GM12875 (cell line): ENCODE data around the gene SLC22A3.
"Not testable (repeated sequence)": the region's sequence is repeated elsewhere in the genome, so short reads cannot be mapped to it uniquely, and the experiment has no call there.

Source experiments
- H3K4me3 ChIP-seq: one replicate; pipeline ENCODE4 v1.5.1; 2011; ENCODE audit warnings: low read depth, low read length, control low read depth
- TF ChIP-seq, protein P1 (sequence below): IDR thresholded peaks from 2 replicates; pipeline ENCODE4 v1.5.1; 2011; ENCODE audit warnings: low read depth, mild to moderate bottlenecking, control low read depth, inconsistent platforms, low read length, moderate library complexity, borderline replicate concordance; ENCODE audit not compliant: insufficient read depth

The SLC22A3 gene

DNA sequence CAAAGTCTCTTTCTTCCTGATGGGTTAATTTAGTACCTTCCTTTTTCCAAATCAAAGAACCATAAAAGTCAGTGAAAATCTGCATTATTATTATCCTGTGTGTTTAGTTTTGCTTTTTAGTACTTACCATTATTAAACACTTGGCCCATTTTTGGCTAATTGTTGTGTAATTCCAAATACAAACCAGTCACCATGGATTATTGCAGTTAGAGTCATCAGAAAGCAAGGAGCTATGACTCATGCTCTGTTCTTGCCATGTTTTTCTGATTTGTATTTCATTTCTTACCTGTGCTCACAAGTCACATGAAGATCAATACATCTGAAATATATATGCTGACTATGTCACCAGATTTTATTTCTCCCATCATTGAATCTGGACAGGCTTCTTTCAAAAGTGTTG lies 31.3 kb downstream of the SLC22A3 start:
- H3K4me3 ChIP-seq: no peak overlapping the region
- TF ChIP-seq, protein P1, sequence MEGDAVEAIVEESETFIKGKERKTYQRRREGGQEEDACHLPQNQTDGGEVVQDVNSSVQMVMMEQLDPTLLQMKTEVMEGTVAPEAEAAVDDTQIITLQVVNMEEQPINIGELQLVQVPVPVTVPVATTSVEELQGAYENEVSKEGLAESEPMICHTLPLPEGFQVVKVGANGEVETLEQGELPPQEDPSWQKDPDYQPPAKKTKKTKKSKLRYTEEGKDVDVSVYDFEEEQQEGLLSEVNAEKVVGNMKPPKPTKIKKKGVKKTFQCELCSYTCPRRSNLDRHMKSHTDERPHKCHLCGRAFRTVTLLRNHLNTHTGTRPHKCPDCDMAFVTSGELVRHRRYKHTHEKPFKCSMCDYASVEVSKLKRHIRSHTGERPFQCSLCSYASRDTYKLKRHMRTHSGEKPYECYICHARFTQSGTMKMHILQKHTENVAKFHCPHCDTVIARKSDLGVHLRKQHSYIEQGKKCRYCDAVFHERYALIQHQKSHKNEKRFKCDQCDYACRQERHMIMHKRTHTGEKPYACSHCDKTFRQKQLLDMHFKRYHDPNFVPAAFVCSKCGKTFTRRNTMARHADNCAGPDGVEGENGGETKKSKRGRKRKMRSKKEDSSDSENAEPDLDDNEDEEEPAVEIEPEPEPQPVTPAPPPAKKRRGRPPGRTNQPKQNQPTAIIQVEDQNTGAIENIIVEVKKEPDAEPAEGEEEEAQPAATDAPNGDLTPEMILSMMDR: no peak

DNA sequence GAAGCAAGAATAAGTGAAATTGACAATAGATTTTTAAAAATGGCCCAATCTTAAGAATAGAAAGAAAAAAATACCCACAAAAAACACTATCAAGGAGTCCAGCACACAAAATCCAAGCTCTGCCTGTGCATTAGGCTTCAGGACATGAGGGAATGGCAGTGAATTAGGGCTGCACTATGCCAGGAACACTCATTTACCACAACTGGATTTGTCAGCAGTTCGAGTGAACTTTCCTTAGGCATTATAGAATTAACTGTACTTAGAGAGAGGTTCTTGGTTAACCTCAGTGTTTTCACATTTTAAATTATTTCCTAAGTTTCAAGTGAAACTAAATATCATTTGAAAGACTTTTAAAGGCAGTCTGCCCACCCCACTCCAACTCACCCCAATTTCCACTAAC lies 34.8 kb downstream of the SLC22A3 start:
- H3K4me3 ChIP-seq: no peak overlapping the region
- TF ChIP-seq, protein P1: no peak

DNA sequence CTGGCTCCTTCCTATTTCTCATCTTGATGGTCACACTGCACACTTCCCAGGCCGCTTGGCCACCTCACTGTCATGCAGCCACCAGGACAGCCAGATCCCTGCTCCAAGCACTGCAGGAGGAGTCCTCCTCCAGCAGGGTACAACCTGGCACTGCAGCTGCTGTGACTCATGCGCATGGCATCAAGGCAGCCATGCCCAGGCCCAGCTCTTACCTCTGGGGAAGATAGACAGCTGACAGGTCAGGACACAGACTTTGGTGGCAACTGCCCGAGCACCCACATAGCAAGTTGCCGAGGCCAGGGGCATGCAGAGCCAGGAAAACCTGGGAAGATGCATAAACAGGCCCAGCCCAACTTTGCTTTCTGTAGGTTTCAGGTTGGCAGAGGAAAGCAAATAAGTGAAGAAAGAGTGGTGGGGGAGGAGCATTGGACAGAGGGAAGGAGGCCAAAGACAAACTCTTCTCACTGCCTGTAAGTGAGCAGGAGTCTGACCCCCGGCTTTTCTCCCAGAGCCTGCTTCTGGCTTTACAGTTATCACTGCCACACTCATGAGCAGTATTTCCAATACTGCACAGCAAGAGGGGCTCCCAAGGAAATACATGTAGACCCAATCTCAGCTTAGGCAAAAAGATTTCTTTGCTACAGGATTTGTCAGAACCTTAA lies 38.8 kb downstream of the SLC22A3 start:
- H3K4me3 ChIP-seq: no peak overlapping the region
- TF ChIP-seq, protein P1: no peak

DNA sequence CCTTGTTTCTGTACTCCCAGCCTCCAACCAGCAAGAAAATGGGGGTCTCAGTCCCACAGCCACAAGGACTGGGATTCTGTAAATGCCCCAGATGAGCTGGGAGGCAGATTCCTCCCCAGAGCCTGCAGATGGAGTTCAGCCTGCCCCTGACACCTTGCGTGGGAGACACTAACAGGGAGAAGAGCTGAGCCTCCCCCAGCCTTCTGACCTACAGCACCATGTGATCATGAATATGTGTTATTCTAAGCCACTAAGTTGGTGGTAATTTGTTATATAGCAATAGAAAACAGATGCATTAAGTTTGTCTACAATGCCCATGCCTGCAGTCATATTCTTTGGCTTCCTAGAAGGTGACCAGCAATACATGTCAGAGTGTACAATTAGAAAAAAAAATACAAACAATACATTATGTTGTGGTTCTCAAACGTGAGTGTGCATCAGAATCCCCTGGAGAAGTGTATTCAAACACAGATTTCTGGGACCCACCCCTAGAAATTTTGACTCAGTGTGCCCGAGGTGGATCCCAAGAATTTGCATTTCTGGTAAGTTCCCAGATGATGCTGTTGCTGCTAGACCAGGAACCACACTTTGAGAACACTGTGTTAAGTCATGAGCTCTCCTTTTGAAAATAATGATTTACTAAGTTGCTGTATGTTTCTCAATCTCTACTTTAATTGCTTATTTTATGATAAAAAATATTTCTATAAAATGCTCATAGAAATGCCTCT lies 39.9 kb downstream of the SLC22A3 start:
- TF ChIP-seq, protein P1: no peak
- H3K4me3 ChIP-seq: no peak overlapping the region

DNA sequence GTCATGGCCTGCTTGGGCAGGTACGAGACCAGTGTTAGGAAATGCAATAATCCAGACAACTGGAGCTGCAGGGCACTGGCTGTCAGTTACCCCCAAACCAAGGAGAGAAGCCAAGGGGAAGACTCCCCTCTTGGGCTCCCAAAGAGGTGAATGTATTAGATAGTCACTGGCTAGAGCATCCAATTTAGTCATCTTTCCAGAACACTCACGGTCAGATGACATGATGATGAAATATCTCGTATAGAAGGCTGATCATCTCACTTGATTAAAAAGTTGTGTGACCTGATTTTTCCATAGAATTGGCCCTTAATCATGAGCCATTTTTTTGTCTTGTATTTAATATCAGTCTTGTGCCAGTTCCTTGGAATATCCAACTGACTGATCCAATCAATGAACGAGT lies 40.7 kb downstream of the SLC22A3 start:
- TF ChIP-seq, protein P1: no peak
- no peak overlapping the region for H3K4me3 ChIP-seq

DNA sequence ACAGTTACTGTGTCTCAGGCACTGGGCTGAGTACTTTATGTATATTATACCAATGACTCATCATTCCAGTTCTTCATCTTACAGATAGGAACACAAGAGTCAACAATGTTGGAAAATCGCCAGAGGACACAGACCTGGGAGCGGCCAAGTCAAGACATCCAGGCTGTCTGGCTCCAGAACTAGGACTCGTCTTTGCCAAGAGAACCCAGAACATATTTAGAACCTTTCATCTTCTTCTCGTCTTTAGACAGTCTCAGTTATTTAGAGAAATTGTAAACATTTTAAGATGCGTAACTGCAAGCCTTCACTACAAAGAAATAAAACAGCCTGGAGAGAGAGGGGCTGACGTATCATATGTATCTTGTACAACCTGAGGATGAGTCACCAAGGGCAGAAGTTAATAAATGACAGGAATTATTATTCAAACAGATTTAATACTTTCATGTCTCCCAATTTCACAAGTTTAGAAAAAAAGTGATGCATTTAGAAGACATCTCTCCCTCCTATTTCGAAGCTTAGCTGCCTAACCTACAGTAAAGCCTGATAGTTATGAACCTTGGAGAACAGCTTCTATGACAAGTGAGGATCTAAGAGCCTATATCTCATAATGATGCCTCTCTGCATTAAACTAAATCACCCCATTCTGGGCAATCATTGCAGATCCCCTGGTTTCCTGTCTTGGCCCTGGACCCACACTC lies 43.4 kb downstream of the SLC22A3 start:
- H3K4me3 ChIP-seq: no peak overlapping the region
- TF ChIP-seq, protein P1: no peak

DNA sequence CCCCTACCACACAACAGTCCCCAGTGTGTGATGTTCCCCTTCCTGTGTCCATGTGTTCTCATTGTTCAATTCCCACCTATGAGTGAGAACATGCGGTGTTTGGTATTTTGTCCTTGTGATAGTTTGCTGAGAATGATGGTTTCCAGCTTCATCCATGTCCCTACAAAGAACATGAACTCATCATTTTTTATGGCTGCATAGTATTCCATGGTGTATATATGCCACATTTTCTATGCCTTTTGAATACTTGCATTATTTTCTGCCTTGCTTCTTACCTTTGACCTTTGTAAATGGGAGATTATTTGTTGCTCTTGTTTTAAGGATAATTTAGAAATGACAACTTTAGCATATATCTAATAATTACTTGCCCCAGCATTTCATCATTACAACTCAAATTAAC lies 45.3 kb downstream of the SLC22A3 start:
- not testable (repeated sequence) for H3K4me3 ChIP-seq
